SK-N-MC (cell line): Measurements from ENCODE around the gene DEDD.

ENCODE experiments used
- EZH2 ChIP-seq: fragments of 200-600 bp; sonication (generic); IDR thresholded peaks from one replicate; pipeline ENCODE4 v1.6.1; 2017; ENCODE audit warnings: antibody characterized with exemption
- POLR2AphosphoS5 ChIP-seq: IDR thresholded peaks from 2 replicates; pipeline ENCODE4 v1.6.1; 2012; ENCODE audit warnings: mild to moderate bottlenecking, low read depth, low read length, borderline replicate concordance

DNA sequence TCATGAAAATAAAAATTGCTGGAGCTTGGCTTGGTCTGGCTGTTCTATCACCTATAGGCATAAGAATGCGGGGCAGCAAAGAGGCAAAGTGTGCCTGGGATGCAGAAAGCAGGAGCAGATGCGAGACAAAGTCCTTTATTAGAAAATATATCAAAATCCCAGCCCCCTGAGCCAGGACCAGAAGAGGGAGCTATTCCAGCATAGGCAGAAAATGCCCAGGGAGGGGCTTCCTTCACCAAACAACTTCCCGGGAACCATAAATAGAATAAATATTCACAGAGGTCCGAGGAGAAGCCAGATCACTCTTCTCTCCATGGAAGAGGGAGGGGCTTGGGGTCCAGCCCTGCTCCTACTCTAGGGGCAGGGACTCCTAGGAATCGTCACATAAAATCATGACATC, 38.7 kb upstream of the DEDD start:
- TF ChIP-seq POLR2AphosphoS5 (no peak), EZH2 (no peak)
